ENCODE results near the gene TREH.
A peak's percentile ranks its signal among the peaks of the same experiment; 100 is the strongest.
"Not testable (repeated sequence)": the region's sequence is repeated elsewhere in the genome, so short reads cannot be mapped to it uniquely, and the experiment has no call there.

Gene TREH

GRCh38 chr11:118679483-118679882 is at the start of gene TREH:
Gene TREH, minus strand, starts transcription at chr11:118679650. Its CDS starts 23 bp downstream, at chr11:118679627.
- no peak for DNase-seq

- not testable (repeated sequence) for DNase-seq
Measured at GRCh38 chr11:118728112-118728511, 48.7 kb upstream of the TREH start.

GRCh38 chr11:118727721-118728066 is 48.2 kb upstream of the TREH start:
- not testable (repeated sequence) for DNase-seq

GRCh38 chr11:118727001-118727720 is 47.7 kb upstream of the TREH start:
- DNase-seq = not testable (repeated sequence)

GRCh38 chr11:118721478-118722015 is 42.1 kb upstream of the TREH start:
- not testable (repeated sequence) for DNase-seq

- DNase-seq = not testable (repeated sequence)
Measured at GRCh38 chr11:118720740-118721139, 41.3 kb upstream of the TREH start.

- not testable (repeated sequence) for DNase-seq
Measured at GRCh38 chr11:118720078-118720477, 40.6 kb upstream of the TREH start.

- DNase-seq = not testable (repeated sequence)
Measured at GRCh38 chr11:118718562-118718961, 39.1 kb upstream of the TREH start.

GRCh38 chr11:118717733-118718132 is 38.3 kb upstream of the TREH start:
- DNase-seq = not testable (repeated sequence)

GRCh38 chr11:118717221-118717620 is 37.8 kb upstream of the TREH start:
- DNase-seq = not testable (repeated sequence)

- peak; percentile 4 to 41 for DNase-seq
Measured at GRCh38 chr11:118715837-118716260, 36.4 kb upstream of the TREH start.

GRCh38 chr11:118715245-118715831 is 35.9 kb upstream of the TREH start:
- no peak for DNase-seq

- no peak for DNase-seq
Measured at GRCh38 chr11:118714816-118715215, 35.4 kb upstream of the TREH start.

GRCh38 chr11:118714416-118714815 is 35.0 kb upstream of the TREH start:
- not testable (repeated sequence) for DNase-seq

- no peak for DNase-seq
Measured at GRCh38 chr11:118708296-118708695, 28.8 kb upstream of the TREH start.

- no peak for DNase-seq
Measured at GRCh38 chr11:118706546-118706825, 27.0 kb upstream of the TREH start.

- peak; percentile 23 to 36 for DNase-seq
Measured at GRCh38 chr11:118705791-118706545, 26.5 kb upstream of the TREH start.

GRCh38 chr11:118705111-118705741 is 25.8 kb upstream of the TREH start:
- no peak for DNase-seq

GRCh38 chr11:118703563-118704106 is 24.2 kb upstream of the TREH start:
- DNase-seq = no peak

GRCh38 chr11:118699506-118700220 is 20.2 kb upstream of the TREH start:
- DNase-seq = no peak

- no peak for DNase-seq
Measured at GRCh38 chr11:118697346-118697745, 17.9 kb upstream of the TREH start.

- no peak for DNase-seq
Measured at GRCh38 chr11:118696673-118697226, 17.3 kb upstream of the TREH start.
